ENCODE results near the gene NTHL1.

GRCh38 chr16:2092866-2093265 lies 45.2 kb upstream of the NTHL1 start:
- TF ChIP-seq CTCF (IDR thresholded peaks at IDR 0.05; ENCODE audit: low read length) = no peak
- TF ChIP-seq EZH2 (optimal IDR thresholded peaks at IDR 0.05; ENCODE audit: low read depth, low read length) = no peak
- no peak for TF ChIP-seq EZH2phosphoT487 (IDR thresholded peaks at IDR 0.05; ENCODE audit: low read length)

Data from MM.1S (cell line).